ENCODE results near the gene ZBTB12. TPM values are rescaled to one million over a fixed set of nuclear protein-coding genes. Genes with fewer than 3 reads are reported as not detected.

The ZBTB12 gene
- total and polyA plus RNA-seq, 2 of the 13 experiments (the other 11 are each of a cell fraction or from before 2014, with no cell fraction given), result 4.8 to 6.0 TPM

GRCh38 chr6:31927242-31927862 lies 25.5 kb upstream of the ZBTB12 start, which contains the start of gene C2 (continued):
- peak; percentile 98 for TF ChIP-seq TEAD3 (CRISPR knock-in tag; optimal IDR thresholded peaks at IDR 0.05; ENCODE audit: borderline replicate concordance)
- TF ChIP-seq ATF1 (CRISPR knock-in tag; IDR thresholded peaks at IDR 0.05), result peak; percentile 79
- TF ChIP-seq ZNF749 (CRISPR knock-in tag; IDR thresholded peaks at IDR 0.05; ENCODE audit: borderline replicate concordance), result no peak; the same call in 1 of the 2 replicates
- peak; percentile 91; the same call in 1 of the 2 replicates for TF ChIP-seq HMG20A (CRISPR knock-in tag; IDR thresholded peaks at IDR 0.05; ENCODE audit: borderline replicate concordance)
- TF ChIP-seq WIZ (CRISPR knock-in tag; IDR thresholded peaks at IDR 0.05), result no peak; the same call in 1 of the 2 replicates
- 0 out of 2 replicates have a peak, but pooled peaks have one; percentile 61 for TF ChIP-seq GLI4 (CRISPR knock-in tag; IDR thresholded peaks at IDR 0.05; ENCODE audit: borderline replicate concordance)
- TF ChIP-seq CREB1 (IDR thresholded peaks at IDR 0.05), result peak; percentile 29; the same call in 1 of the 2 replicates
- peak; percentile 75 for TF ChIP-seq CREB1 (CRISPR knock-in tag; IDR thresholded peaks at IDR 0.05)
- TF ChIP-seq IRF1 (CRISPR knock-in tag; IDR thresholded peaks at IDR 0.05; ENCODE audit: low read depth), result no peak
- peak; percentile 59; the same call in 1 of the 2 replicates for TF ChIP-seq SOX13 (IDR thresholded peaks at IDR 0.05)
- TF ChIP-seq SOX13 (CRISPR knock-in tag; conservative IDR thresholded peaks at IDR 0.05 in 1 of 2, IDR thresholded peaks at IDR 0.05 in 1 of 2), result peak in 1 of 2 experiments; percentile 89; a peak in 2 of 4 replicates
- peak; percentile 48 to 88; a peak in 3 of 4 replicates for TF ChIP-seq NR2F1 (CRISPR knock-in tag; IDR thresholded peaks at IDR 0.05)
- peak; percentile 90 for TF ChIP-seq ZNF331 (CRISPR knock-in tag; IDR thresholded peaks at IDR 0.05)
- peak; percentile 48; the same call in 1 of the 2 replicates for TF ChIP-seq CCDC6 (CRISPR knock-in tag; IDR thresholded peaks at IDR 0.05)
- TF ChIP-seq CBFB (CRISPR knock-in tag; IDR thresholded peaks at IDR 0.05), result peak; percentile 94
- TF ChIP-seq ZNF780A (CRISPR knock-in tag; IDR thresholded peaks at IDR 0.05), result peak; percentile 85; the same call in 1 of the 2 replicates
- no peak for TF ChIP-seq THAP9 (CRISPR knock-in tag; IDR thresholded peaks at IDR 0.05; ENCODE audit: borderline replicate concordance)
- TF ChIP-seq YEATS4 (CRISPR knock-in tag; IDR thresholded peaks at IDR 0.05; ENCODE audit: borderline replicate concordance), result peak; percentile 97
- TF ChIP-seq ZSCAN20 (CRISPR knock-in tag; IDR thresholded peaks at IDR 0.05; ENCODE audit: borderline replicate concordance), result no peak
- TF ChIP-seq SNAPC5 (CRISPR knock-in tag; IDR thresholded peaks at IDR 0.05; ENCODE audit: borderline replicate concordance), result peak; percentile 43; the same call in 1 of the 2 replicates
- TF ChIP-seq HNF1B (CRISPR knock-in tag; IDR thresholded peaks at IDR 0.05), result peak; percentile 55
- peak; percentile 92 for TF ChIP-seq NCOR1 (IDR thresholded peaks at IDR 0.05; ENCODE audit: borderline replicate concordance, low read length)
- no peak for TF ChIP-seq SOX6 (IDR thresholded peaks at IDR 0.05)
- TF ChIP-seq SOX6 (CRISPR knock-in tag; IDR thresholded peaks at IDR 0.05), result peak; percentile 91
- no peak for TF ChIP-seq AGO1 (IDR thresholded peaks at IDR 0.05; ENCODE audit: low read depth, low read length, poor library complexity, severe bottlenecking)

Data from HepG2 (cell line).